HEK293 (cell line): ENCODE results near the gene HLA-DRB1.
"Not testable (repeated sequence)": the region's sequence is repeated elsewhere in the genome, so short reads cannot be mapped to it uniquely, and the experiment has no call there.

Experiments
- CTCF ChIA-PET: fragments of 350-600 bp; formaldehyde crosslinking; extraction: SDS; loops from one replicate; lab custom pipeline; 2021; ENCODE audit warnings: antibody characterized with exemption; lab: Yijun Ruan, JAX
- POLR2A ChIA-PET: fragments of 300-600 bp; formaldehyde crosslinking; extraction: SDS; loops from one replicate; lab custom pipeline; 2020; ENCODE audit warnings: antibody characterized with exemption, inconsistent platforms; lab: Yijun Ruan, JAX
- H3K27ac ChIP-seq: fragments of 200-500 bp; sonication (Bioruptor generic); 2 replicates; pipeline ENCODE4 v1.5.1; 2014; ENCODE audit warnings: low read depth, low read length, control low read depth, inconsistent platforms; ENCODE audit errors: extremely low read depth
- H3K36me3 ChIP-seq, 2 experiments: fragments of 200-500 bp in 1 of 2; sonication (Bioruptor generic) in 1 of 2; 1 replicate in 1 of 2; 2 replicates in 1 of 2; pipeline ENCODE4 v1.5.1; 2014 to 2017; ENCODE audit warnings: inconsistent platforms in 2 of 2, low read length in 2 of 2; ENCODE audit not compliant: control insufficient read depth in 2 of 2, insufficient read depth in 1 of 2
- H3K4me1 ChIP-seq: fragments of 200-500 bp; sonication (Bioruptor generic); 2 replicates; pipeline ENCODE4 v1.5.1; 2014; ENCODE audit warnings: mild to moderate bottlenecking, low read length, inconsistent platforms; ENCODE audit not compliant: control insufficient read depth, insufficient read depth
- H3K4me3 ChIP-seq: 2 replicates; pipeline ENCODE4 v1.5.1; 2011; ENCODE audit warnings: low read depth, mild to moderate bottlenecking, control low read depth, low read length, moderate library complexity
- H3K9me3 ChIP-seq: fragments of 200-500 bp; sonication (Bioruptor generic); 2 replicates; pipeline ENCODE4 v1.5.1; 2014; ENCODE audit warnings: low read depth, low read length, inconsistent platforms; ENCODE audit not compliant: control insufficient read depth, insufficient read depth
- EGR2 ChIP-seq: fragments of 450-650 bp; formaldehyde crosslinking; IDR thresholded peaks from 2 replicates; pipeline ENCODE4 v1.5.1; 2016; ENCODE audit warnings: low read depth, missing biosample characterization, missing genetic modification characterization
- GLI2 ChIP-seq: fragments of 450-650 bp; formaldehyde crosslinking; IDR thresholded peaks from 2 replicates; pipeline ENCODE4; 2017; ENCODE audit warnings: missing biosample characterization, missing genetic modification characterization, low read depth, borderline replicate concordance
- GLIS2 ChIP-seq: fragments of 450-650 bp; formaldehyde crosslinking; IDR thresholded peaks from 2 replicates; pipeline ENCODE4 v1.5.1; 2016; ENCODE audit warnings: missing biosample characterization, missing genetic modification characterization
- KLF10 ChIP-seq: fragments of 450-650 bp; IDR thresholded peaks from 2 replicates; pipeline ENCODE4 v1.5.1; 2018; ENCODE audit warnings: missing biosample characterization, mild to moderate bottlenecking, missing genetic modification characterization
- KLF7 ChIP-seq: fragments of 450-650 bp; formaldehyde crosslinking; IDR thresholded peaks from 2 replicates; pipeline ENCODE4 v1.5.1; 2016; ENCODE audit warnings: missing biosample characterization, missing genetic modification characterization, borderline replicate concordance
- ZFP37 ChIP-seq: fragments of 450-650 bp; formaldehyde crosslinking; IDR thresholded peaks from 2 replicates; pipeline ENCODE4 v1.5.1; 2016; ENCODE audit warnings: missing biosample characterization, missing genetic modification characterization
- ZNF132 ChIP-seq: fragments of 450-650 bp; formaldehyde crosslinking; IDR thresholded peaks from 2 replicates; pipeline ENCODE4 v1.5.1; 2017; ENCODE audit warnings: missing biosample characterization, missing genetic modification characterization, borderline replicate concordance
- ZNF169 ChIP-seq: fragments of 450-650 bp; formaldehyde crosslinking; IDR thresholded peaks from 2 replicates; pipeline ENCODE4 v1.5.1; 2016; ENCODE audit warnings: missing biosample characterization, missing genetic modification characterization
- ZNF19 ChIP-seq: fragments of 450-650 bp; formaldehyde crosslinking; IDR thresholded peaks from 2 replicates; pipeline ENCODE4; 2016; ENCODE audit warnings: missing biosample characterization, missing genetic modification characterization, low read depth
- ZNF221 ChIP-seq: fragments of 450-650 bp; formaldehyde crosslinking; IDR thresholded peaks from 2 replicates; pipeline ENCODE4 v1.5.1; 2017; ENCODE audit warnings: missing biosample characterization, missing genetic modification characterization, borderline replicate concordance
- ZNF26 ChIP-seq: fragments of 450-650 bp; formaldehyde crosslinking; IDR thresholded peaks from 2 replicates; pipeline ENCODE4 v1.5.1; 2016; ENCODE audit warnings: missing biosample characterization, missing genetic modification characterization
- ZNF449 ChIP-seq: fragments of 450-650 bp; formaldehyde crosslinking; IDR thresholded peaks from 2 replicates; pipeline ENCODE4 v1.5.1; 2017; ENCODE audit warnings: missing biosample characterization, mild to moderate bottlenecking, missing genetic modification characterization, moderate library complexity
- ZNF510 ChIP-seq: fragments of 450-650 bp; formaldehyde crosslinking; IDR thresholded peaks from 2 replicates; pipeline ENCODE4 v1.5.1; 2018; ENCODE audit warnings: mild to moderate bottlenecking, missing genetic modification characterization, missing biosample characterization; ENCODE audit not compliant: insufficient replicate concordance
- ZNF555 ChIP-seq: fragments of 450-650 bp; formaldehyde crosslinking; conservative IDR thresholded peaks from 2 replicates; pipeline ENCODE4 v1.5.1; 2017; ENCODE audit warnings: missing biosample characterization, mild to moderate bottlenecking, missing genetic modification characterization, inconsistent platforms
- ZNF677 ChIP-seq: fragments of 450-650 bp; IDR thresholded peaks from 2 replicates; pipeline ENCODE4 v1.5.0; 2018; ENCODE audit warnings: missing biosample characterization, mild to moderate bottlenecking, missing genetic modification characterization, moderate library complexity
- ZNF747 ChIP-seq: fragments of 450-650 bp; formaldehyde crosslinking; IDR thresholded peaks from 2 replicates; pipeline ENCODE4 v1.5.1; 2016; ENCODE audit warnings: missing biosample characterization, missing genetic modification characterization
- ZSCAN16 ChIP-seq: fragments of 450-650 bp; formaldehyde crosslinking; IDR thresholded peaks from 2 replicates; pipeline ENCODE4 v1.5.1; 2016; ENCODE audit warnings: missing biosample characterization, missing genetic modification characterization
- ZSCAN5A ChIP-seq: fragments of 450-650 bp; formaldehyde crosslinking; IDR thresholded peaks from 2 replicates; pipeline ENCODE4 v1.5.1; 2016; ENCODE audit warnings: missing biosample characterization, missing genetic modification characterization
- TF ChIP-seq, protein P1 (sequence below): fragments of 450-650 bp; formaldehyde crosslinking; IDR thresholded peaks from 2 replicates; pipeline ENCODE4 v1.5.1; 2016; ENCODE audit warnings: missing biosample characterization, missing genetic modification characterization

Gene HLA-DRB1

GRCh38 chr6:32578962-32579361 is 10.7 kb downstream of the HLA-DRB1 start:
- TF ChIP-seq ZNF677 (tag by site-specific recombination), result no peak
- TF ChIP-seq, protein P1, sequence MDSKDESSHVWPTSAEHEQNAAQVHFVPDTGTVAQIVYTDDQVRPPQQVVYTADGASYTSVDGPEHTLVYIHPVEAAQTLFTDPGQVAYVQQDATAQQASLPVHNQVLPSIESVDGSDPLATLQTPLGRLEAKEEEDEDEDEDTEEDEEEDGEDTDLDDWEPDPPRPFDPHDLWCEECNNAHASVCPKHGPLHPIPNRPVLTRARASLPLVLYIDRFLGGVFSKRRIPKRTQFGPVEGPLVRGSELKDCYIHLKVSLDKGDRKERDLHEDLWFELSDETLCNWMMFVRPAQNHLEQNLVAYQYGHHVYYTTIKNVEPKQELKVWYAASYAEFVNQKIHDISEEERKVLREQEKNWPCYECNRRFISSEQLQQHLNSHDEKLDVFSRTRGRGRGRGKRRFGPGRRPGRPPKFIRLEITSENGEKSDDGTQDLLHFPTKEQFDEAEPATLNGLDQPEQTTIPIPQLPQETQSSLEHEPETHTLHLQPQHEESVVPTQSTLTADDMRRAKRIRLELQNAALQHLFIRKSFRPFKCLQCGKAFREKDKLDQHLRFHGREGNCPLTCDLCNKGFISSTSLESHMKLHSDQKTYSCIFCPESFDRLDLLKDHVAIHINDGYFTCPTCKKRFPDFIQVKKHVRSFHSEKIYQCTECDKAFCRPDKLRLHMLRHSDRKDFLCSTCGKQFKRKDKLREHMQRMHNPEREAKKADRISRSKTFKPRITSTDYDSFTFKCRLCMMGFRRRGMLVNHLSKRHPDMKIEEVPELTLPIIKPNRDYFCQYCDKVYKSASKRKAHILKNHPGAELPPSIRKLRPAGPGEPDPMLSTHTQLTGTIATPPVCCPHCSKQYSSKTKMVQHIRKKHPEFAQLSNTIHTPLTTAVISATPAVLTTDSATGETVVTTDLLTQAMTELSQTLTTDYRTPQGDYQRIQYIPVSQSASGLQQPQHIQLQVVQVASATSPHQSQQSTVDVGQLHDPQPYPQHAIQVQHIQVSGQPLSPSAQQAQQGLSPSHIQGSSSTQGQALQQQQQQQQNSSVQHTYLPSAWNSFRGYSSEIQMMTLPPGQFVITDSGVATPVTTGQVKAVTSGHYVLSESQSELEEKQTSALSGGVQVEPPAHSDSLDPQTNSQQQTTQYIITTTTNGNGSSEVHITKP (tag by site-specific recombination), result no peak
- no peak for TF ChIP-seq ZNF449 (tag by site-specific recombination)
- TF ChIP-seq ZNF510 (tag by site-specific recombination), result no peak
- TF ChIP-seq GLI2, result no peak
- TF ChIP-seq ZNF221 (tag by site-specific recombination), result no peak
- TF ChIP-seq ZNF555 (tag by site-specific recombination), result no peak
- no peak for TF ChIP-seq ZNF132 (tag by site-specific recombination)
- TF ChIP-seq GLIS2, result no peak
- no peak for TF ChIP-seq ZNF169 (tag by site-specific recombination)
- TF ChIP-seq KLF10 (tag by site-specific recombination), result no peak
- no peak for TF ChIP-seq EGR2 (tag by site-specific recombination)
- TF ChIP-seq KLF7, result no peak
- no peak for TF ChIP-seq ZNF26 (tag by site-specific recombination)
- no peak for TF ChIP-seq ZFP37 (tag by site-specific recombination)
- TF ChIP-seq ZSCAN16 (tag by site-specific recombination), result no peak
- TF ChIP-seq ZNF19 (tag by site-specific recombination), result no peak
- no peak for TF ChIP-seq ZSCAN5A (tag by site-specific recombination)
- no peak for TF ChIP-seq ZNF747
- no peak overlapping the region for H3K27ac ChIP-seq
- no peaks in the 10 kb centered on the region for H3K9me3 ChIP-seq
- peaks cover 0 to 6% of the 10 kb centered on the region in 2 experiments; a peak in 1 of 3 replicates for H3K36me3 ChIP-seq
- no peak overlapping the region for H3K4me3 ChIP-seq
- CTCF ChIA-PET, result interaction anchor here (0.7 kb wide), 1 partner anchor 44 kb away, joined by 3 read pairs; no protein-coding TSS in a partner anchor
- H3K4me1 ChIP-seq, result no peaks in the 10 kb centered on the region
- POLR2A ChIA-PET, result no interaction called here

- H3K27ac ChIP-seq, H3K9me3 ChIP-seq, H3K36me3 ChIP-seq, H3K4me1 ChIP-seq, POLR2A ChIA-PET, H3K4me3 ChIP-seq: not testable (repeated sequence)
- CTCF ChIA-PET, result interaction anchor here (1.6 kb wide), 1 partner anchor 14 kb away, joined by 3 read pairs; no protein-coding TSS in a partner anchor
Observed at GRCh38 chr6:32577493-32577892, 12.2 kb downstream of the HLA-DRB1 start.
